Measurements from ENCODE around the gene CRYBA1. TPM values are rescaled to one million over a fixed set of nuclear protein-coding genes. Genes with fewer than 3 reads are reported as not detected.

Gene CRYBA1
- total and polyA plus RNA-seq, 2 of the 8 experiments (the other 6 are each of a cell fraction or from before 2014, with no cell fraction given) = not detected

- no peak for TF ChIP-seq CHD7 (IDR thresholded peaks at IDR 0.05; ENCODE audit: insufficient replicate concordance, low read length)
- TF ChIP-seq NRF1 (IDR thresholded peaks at IDR 0.05; ENCODE audit: low read depth, low read length) = no peak
- TF ChIP-seq GTF2F1 (IDR thresholded peaks at IDR 0.05; ENCODE audit: borderline replicate concordance, low read depth, low read length) = no peak
- no peak for TF ChIP-seq HDAC2 (IDR thresholded peaks at IDR 0.05; ENCODE audit: borderline replicate concordance in 1 of 2, low read depth in 2 of 2, low read length in 2 of 2)
- no peak for TF ChIP-seq POLR2AphosphoS5 (IDR thresholded peaks at IDR 0.05; ENCODE audit: low read depth, low read length)
- no peak for TF ChIP-seq JUND (IDR thresholded peaks at IDR 0.05; ENCODE audit: low read length)
Measured at GRCh38 chr17:29250666-29251065, 4.0 kb downstream of the CRYBA1 start (continued).
